H1 (cell line): ENCODE data around the gene TMEM245. TPM values are rescaled to one million over a fixed set of nuclear protein-coding genes. Genes with fewer than 3 reads are reported as not detected.

ENCODE experiments used
- CTCF ChIA-PET: fragments of 300-600 bp; sonication (Branson Sonifier 250); formaldehyde crosslinking; loops from one replicate; lab custom pipeline; 2021; ENCODE audit not compliant: partially characterized antibody; lab: Charles Lee
- POLR2A ChIA-PET: fragments of 300-600 bp; sonication (Branson Sonifier 250); formaldehyde crosslinking; loops from one replicate; lab custom pipeline; 2021; ENCODE audit warnings: inconsistent platforms; ENCODE audit not compliant: partially characterized antibody; lab: Charles Lee
- DNase-seq, 2 experiments: peaks; one replicate each; pipeline versions ENCODE4 v3.0.0 to v3.0.0-alpha.2; 2010 to 2022; ENCODE audit warnings: low spot score in 2 of 2, low read depth in 1 of 2, mixed read lengths in 1 of 2
- FAIRE-seq: peaks from 2 replicates; lab custom pipeline; 2011; peaks lifted over from hg19 to GRCh38; lab: Jason Lieb, UNC
- H2AFZ ChIP-seq: 2 replicates; pipeline ENCODE4 v1.8.1; 2012; ENCODE audit warnings: low read length, inconsistent platforms
- H2AK5ac ChIP-seq: 2 replicates; pipeline ENCODE4 v1.6.1; 2013; ENCODE audit warnings: low read depth, low read length
- H2BK120ac ChIP-seq: replicated peaks from 2 replicates; pipeline ENCODE3; 2013; ENCODE audit warnings: low read depth, low read length, inconsistent platforms
- H2BK12ac ChIP-seq: 2 replicates; pipeline ENCODE4 v1.6.1; 2013; ENCODE audit warnings: low read depth, low read length
- H2BK15ac ChIP-seq: 2 replicates; pipeline ENCODE4 v1.6.1; 2013; ENCODE audit warnings: low read length
- H2BK20ac ChIP-seq: 2 replicates; pipeline ENCODE4 v1.6.1; 2013; ENCODE audit warnings: low read length
- H2BK5ac ChIP-seq: 2 replicates; pipeline ENCODE4 v1.6.1; 2013; ENCODE audit warnings: low read depth, low read length
- H3K14ac ChIP-seq: 2 replicates; pipeline ENCODE4 v1.6.1; 2013; ENCODE audit warnings: inconsistent platforms; ENCODE audit not compliant: insufficient read length
- H3K18ac ChIP-seq: 2 replicates; pipeline ENCODE4 v1.6.1; 2013; ENCODE audit warnings: low read length; ENCODE audit errors: extremely low read depth
- H3K23ac ChIP-seq: 2 replicates; pipeline ENCODE4 v1.6.1; 2013; ENCODE audit warnings: inconsistent platforms; ENCODE audit not compliant: insufficient read length
- H3K23me2 ChIP-seq: 2 replicates; pipeline ENCODE4 v1.6.1; 2013; ENCODE audit warnings: low read depth, low read length
- H3K27ac ChIP-seq: 2 replicates; pipeline ENCODE4 v1.6.1; 2011; ENCODE audit warnings: low read depth, low read length, inconsistent platforms
- H3K27me3 ChIP-seq, 4 experiments: replicated peaks in 1 of 4; 1 replicate in 1 of 4; 2 replicates in 3 of 4; pipeline versions ENCODE4 v1.6.1 to v1.8.1; 2011 to 2013; ENCODE audit warnings: low read length in 3 of 4, mild to moderate bottlenecking in 3 of 4, inconsistent platforms in 2 of 4, mixed read lengths in 2 of 4, moderate library complexity in 1 of 4; ENCODE audit not compliant: control insufficient read depth in 3 of 4, insufficient read depth in 3 of 4; ENCODE audit errors: extremely low read depth in 1 of 4
- H3K36me3 ChIP-seq, 4 experiments: 2 replicates each; pipeline versions ENCODE4 v1.6.1 to v1.8.1; 2011 to 2013; ENCODE audit warnings: mild to moderate bottlenecking in 4 of 4, low read length in 3 of 4, moderate library complexity in 2 of 4, control low read depth in 1 of 4, inconsistent platforms in 1 of 4; ENCODE audit not compliant: insufficient read depth in 4 of 4, control insufficient read depth in 2 of 4
- H3K4ac ChIP-seq: replicated peaks from 2 replicates; pipeline ENCODE3; 2013; ENCODE audit warnings: low read length, low read depth, mixed read lengths, inconsistent platforms; ENCODE audit not compliant: insufficient read length
- H3K4me1 ChIP-seq, 4 experiments: replicated peaks in 1 of 4; 1 replicate in 1 of 4; 2 replicates in 3 of 4; pipeline versions ENCODE4 v1.6.1 to v1.8.1; 2011 to 2013; ENCODE audit warnings: low read length in 3 of 4, inconsistent platforms in 2 of 4, mixed read lengths in 1 of 4; ENCODE audit not compliant: insufficient read depth in 4 of 4, control insufficient read depth in 3 of 4
- H3K4me2 ChIP-seq, 2 experiments: 2 replicates each; pipeline versions ENCODE4 v1.6.1 to v1.8.1; 2011 to 2013; ENCODE audit warnings: low read depth in 2 of 2, low read length in 2 of 2, control low read depth in 1 of 2, inconsistent platforms in 1 of 2, mild to moderate bottlenecking in 1 of 2; ENCODE audit not compliant: insufficient read depth in 1 of 2
- H3K4me3 ChIP-seq, 4 experiments: fragments of 200-600, 300-600 bp in 1 of 4; sonication (generic), shearing (Covaris generic), sonication (Bioruptor Twin) in 1 of 4; 2 replicates each; pipeline versions ENCODE4 v1.5.1 to v1.8.1; 2011 to 2016; ENCODE audit warnings: low read length in 4 of 4, low read depth in 3 of 4, control low read depth in 2 of 4, inconsistent platforms in 2 of 4, mild to moderate bottlenecking in 2 of 4, mixed read lengths in 1 of 4, moderate library complexity in 1 of 4; ENCODE audit not compliant: insufficient read depth in 2 of 4; ENCODE audit errors: extremely low read depth in 1 of 4
- H3K56ac ChIP-seq: replicated peaks from 2 replicates; pipeline ENCODE3; 2013; ENCODE audit warnings: low read depth, mild to moderate bottlenecking, mixed read lengths, low read length, inconsistent platforms; ENCODE audit not compliant: insufficient read length
- H3K79me1 ChIP-seq: 2 replicates; pipeline ENCODE4 v1.6.1; 2013; ENCODE audit warnings: low read depth, low read length, control low read depth
- H3K79me2 ChIP-seq, 2 experiments: 2 replicates each; pipeline versions ENCODE4 v1.6.1 to v1.8.1; 2012 to 2013; ENCODE audit warnings: low read length in 2 of 2, mild to moderate bottlenecking in 2 of 2, inconsistent platforms in 1 of 2; ENCODE audit not compliant: insufficient read depth in 2 of 2, control insufficient read depth in 1 of 2
- H3K9ac ChIP-seq, 4 experiments: replicated peaks in 1 of 4; 1 replicate in 1 of 4; 2 replicates in 3 of 4; pipeline versions ENCODE4 v1.6.1 to v1.8.1; 2011 to 2013; ENCODE audit warnings: low read depth in 3 of 4, low read length in 3 of 4, control low read depth in 2 of 4, mild to moderate bottlenecking in 2 of 4, moderate library complexity in 2 of 4, inconsistent platforms in 1 of 4; ENCODE audit errors: extremely low read depth in 1 of 4
- H3K9me3 ChIP-seq, 2 experiments: 2 replicates each; pipeline versions ENCODE4 v1.6.1 to v1.8.1; 2012 to 2013; ENCODE audit warnings: mild to moderate bottlenecking in 2 of 2, moderate library complexity in 2 of 2, control low read depth in 1 of 2, inconsistent platforms in 1 of 2, low read depth in 1 of 2, low read length in 1 of 2, mixed read lengths in 1 of 2; ENCODE audit not compliant: insufficient read depth in 2 of 2
- H4K20me1 ChIP-seq, 2 experiments: replicated peaks in 1 of 2; 2 replicates each; pipeline versions ENCODE3 to v1.8.1; 2011 to 2013; ENCODE audit warnings: inconsistent platforms in 2 of 2, low read length in 2 of 2, mild to moderate bottlenecking in 1 of 2; ENCODE audit not compliant: insufficient read depth in 2 of 2, control insufficient read depth in 1 of 2
- H4K5ac ChIP-seq: 2 replicates; pipeline ENCODE4 v1.6.1; 2013; ENCODE audit warnings: low read length, low read depth, mixed read lengths, inconsistent platforms; ENCODE audit not compliant: insufficient read length
- H4K8ac ChIP-seq: 2 replicates; pipeline ENCODE4 v1.8.0; 2013; ENCODE audit warnings: mild to moderate bottlenecking, moderate library complexity, low read length, inconsistent platforms; ENCODE audit not compliant: insufficient read depth; ENCODE audit errors: extremely low read depth
- H4K91ac ChIP-seq: replicated peaks from 2 replicates; pipeline ENCODE3; 2013; ENCODE audit warnings: low read length, mixed read lengths, inconsistent platforms; ENCODE audit not compliant: insufficient read length
- CBX5 ChIP-seq: fragments of 300-800, 300-1000 bp; sonication (generic); IDR thresholded peaks from 2 replicates; pipeline ENCODE4 v1.7.1; 2016; ENCODE audit warnings: antibody characterized with exemption, low read length, low read depth
- EGR1 ChIP-seq: IDR thresholded peaks from 2 replicates; pipeline ENCODE4 v1.6.1; 2011; ENCODE audit warnings: low read depth, low read length, borderline replicate concordance
- GABPA ChIP-seq: IDR thresholded peaks from 2 replicates; pipeline ENCODE4 v1.6.1; 2011; ENCODE audit warnings: mild to moderate bottlenecking, low read length, moderate library complexity, borderline replicate concordance; ENCODE audit not compliant: insufficient read depth
- HDAC2 ChIP-seq, 2 experiments: fragments of 300-600 bp in 1 of 2; sonication (generic) in 1 of 2; IDR thresholded peaks; 2 replicates each; pipeline ENCODE4 v1.6.1; 2011 to 2012; ENCODE audit warnings: low read depth in 2 of 2, low read length in 2 of 2, mild to moderate bottlenecking in 2 of 2, moderate library complexity in 2 of 2, borderline replicate concordance in 1 of 2, inconsistent platforms in 1 of 2
- NRF1 ChIP-seq: IDR thresholded peaks from 2 replicates; pipeline ENCODE4 v1.6.1; 2011; ENCODE audit warnings: mild to moderate bottlenecking, low read depth, low read length, improper control_type of control experiment
- PHF8 ChIP-seq: fragments of 200-600 bp; sonication (generic); conservative IDR thresholded peaks from 2 replicates; pipeline ENCODE4 v1.7.1; 2012; ENCODE audit warnings: low read depth, mild to moderate bottlenecking, inconsistent platforms, low read length, moderate library complexity
- POU5F1 ChIP-seq: IDR thresholded peaks from 2 replicates; pipeline ENCODE4 v1.6.1; 2011; ENCODE audit warnings: low read depth, mild to moderate bottlenecking, low read length, moderate library complexity
- TAF7 ChIP-seq: optimal IDR thresholded peaks from 2 replicates; pipeline ENCODE3; 2011; ENCODE audit warnings: low read depth, mild to moderate bottlenecking, inconsistent platforms, low read length, moderate library complexity, borderline replicate concordance
- TBP ChIP-seq: IDR thresholded peaks from 2 replicates; pipeline ENCODE4 v1.6.1; 2011; ENCODE audit warnings: low read depth, low read length, improper control_type of control experiment
- TCF12 ChIP-seq: IDR thresholded peaks from 2 replicates; pipeline ENCODE4 v1.6.1; 2011; ENCODE audit warnings: low read depth, mild to moderate bottlenecking, low read length
- YY1 ChIP-seq: IDR thresholded peaks from 2 replicates; pipeline ENCODE4 v1.6.1; 2011; ENCODE audit warnings: low read depth, mild to moderate bottlenecking, low read length
- ZNF274 ChIP-seq: IDR thresholded peaks from 2 replicates; pipeline ENCODE4 v1.7.0; 2012; ENCODE audit warnings: low read length, borderline replicate concordance; ENCODE audit errors: extremely low read depth
- WGBS, 2 experiments: shearing (Covaris generic) in 1 of 2; methylation state at CpG; one replicate each; pipeline versions ENCODE4 v1.1.6 to v1.1.7; 2013 to 2015; ENCODE audit warnings: low lambda C conversion rate in 2 of 2, mixed read lengths in 2 of 2, inconsistent platforms in 1 of 2, low coverage in 1 of 2, missing lambda C conversion rate in 1 of 2; ENCODE audit not compliant: insufficient replicate concordance in 2 of 2, insufficient coverage in 1 of 2, insufficient read length in 1 of 2; ENCODE audit errors: extremely low coverage in 1 of 2, missing lambda C conversion rate in 1 of 2; 5-methylcytosine and 5-hydroxymethylcytosine counted together
- polyA plus RNA-seq, 7 experiments: library from polyadenylated mRNA; depleted of rRNA in 3 of 7; stranded (reverse) in 5 of 7; unstranded in 2 of 7; fragments of >200 nt in 5 of 7; fragments of 200-250 nt in 2 of 7; gene quantifications; 1 replicate in 5 of 7; 2 replicates in 1 of 7; 4 replicates in 1 of 7; pipeline versions ENCODE4 v1.2.1 to v1.2.3, GENCODE V29; 2011 to 2013; ENCODE audit warnings: missing spikeins in 2 of 7, mixed read lengths in 2 of 7
- total RNA-seq: library from RNA; stranded (reverse); fragmentation: NEBNext Ultra II Directional; extraction: Animal tissue kit (Norgen Biotek cat#: 25700); gene quantifications from 2 replicates; pipeline ENCODE4 v1.2.1, GENCODE V29; 2021

TMEM245 gene
- total and polyA plus RNA-seq, 2 of the 8 experiments (the other 6 are each of a cell fraction or from before 2014, with no cell fraction given): 44.3 to 45.8 TPM

- Histone ChIP-seq H4K8ac (no peak overlapping the region), H2AK5ac (no peak overlapping the region), H3K4ac (no peak overlapping the region), H4K20me1 (no peaks in the 10 kb centered on the region), H3K56ac (no peak overlapping the region), H3K9ac (no peak overlapping the region), H3K27ac (no peak overlapping the region), H4K5ac (no peak overlapping the region), H2AFZ (no peak overlapping the region), H3K23me2 (no peaks in the 10 kb centered on the region), H3K79me1 (no peaks in the 10 kb centered on the region), H2BK20ac (no peak overlapping the region), H2BK5ac (no peak overlapping the region), H2BK15ac (no peak overlapping the region), H3K9me3 (no peaks in the 10 kb centered on the region), H3K4me3 (no peak overlapping the region), H3K23ac (no peak overlapping the region), H3K79me2 (no peaks in the 10 kb centered on the region), H3K36me3 (no peaks in the 10 kb centered on the region), H3K18ac (no peak overlapping the region), H3K4me2 (no peak overlapping the region), H4K91ac (no peak overlapping the region), H3K27me3 (no peaks in the 10 kb centered on the region), H3K14ac (no peak overlapping the region), H2BK12ac (no peak overlapping the region), H3K4me1 (no peaks in the 10 kb centered on the region), H2BK120ac (no peak overlapping the region)
- DNase-seq: no peak
- ChIA-PET CTCF (no interaction called here), POLR2A (no interaction called here)
- WGBS, 2 experiments: 91% methylated on average over 2 of the region's 2 CpGs; no CpG with 5 or more reads in 1 of the 2 experiments
- no peak for FAIRE-seq
- TF ChIP-seq TAF7: no peak
- TF ChIP-seq CBX5: no peak
- TF ChIP-seq TCF12: no peak
- no peak for TF ChIP-seq HDAC2 (IDR thresholded peaks at IDR 0.05; ENCODE audit: borderline replicate concordance in 1 of 2, low read depth in 2 of 2, low read length in 2 of 2)
- TF ChIP-seq TBP: no peak
- no peak for TF ChIP-seq YY1
- TF ChIP-seq ZNF274: no peak
- no peak for TF ChIP-seq PHF8
- no peak for TF ChIP-seq NRF1
- TF ChIP-seq EGR1: no peak
- TF ChIP-seq POU5F1: no peak
- no peak for TF ChIP-seq GABPA
Measured at GRCh38 chr9:109138421-109138820, 18.7 kb upstream of the TMEM245 start.
